Fibroblast of peridontal ligament (primary cell): ENCODE measurements around the gene DDRGK1.
"Not testable (repeated sequence)": the region's sequence is repeated elsewhere in the genome, so short reads cannot be mapped to it uniquely, and the experiment has no call there.

Experiments used
- DNase-seq: peaks from one replicate; pipeline ENCODE4 v3.0.0-alpha.2; 2010; ENCODE audit errors: extremely low read depth

The DDRGK1 gene

GRCh38 chr20:3215359-3215917 lies 11.0 kb upstream of the DDRGK1 start:
- DNase-seq, result not testable (repeated sequence)

DNA sequence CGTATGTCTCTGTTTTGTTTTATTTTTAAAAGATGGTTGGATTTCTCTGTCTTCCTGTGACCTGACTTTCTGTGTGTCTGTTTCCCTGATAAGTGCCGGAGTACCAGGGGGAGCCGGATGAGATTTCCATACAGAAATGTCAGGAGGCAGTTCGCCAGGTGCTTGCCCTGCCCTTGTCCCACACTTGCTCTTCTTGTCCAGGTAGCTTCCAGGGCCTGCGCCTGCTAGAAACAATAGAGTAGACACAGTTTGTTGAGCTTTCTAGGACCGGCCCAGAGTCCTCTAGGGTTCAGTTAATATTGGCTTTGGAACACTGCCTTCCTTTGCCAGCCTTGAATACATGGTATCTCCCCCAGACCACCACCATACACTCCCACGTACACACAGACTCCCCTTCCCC lies 8.7 kb upstream of the DDRGK1 start:
- DNase-seq, result no peak

GRCh38 chr20:3210346-3210745 lies 5.9 kb upstream of the DDRGK1 start:
- no peak for DNase-seq

GRCh38 chr20:3209946-3210317 lies 5.5 kb upstream of the DDRGK1 start:
- peak; percentile 25 for DNase-seq

DNA sequence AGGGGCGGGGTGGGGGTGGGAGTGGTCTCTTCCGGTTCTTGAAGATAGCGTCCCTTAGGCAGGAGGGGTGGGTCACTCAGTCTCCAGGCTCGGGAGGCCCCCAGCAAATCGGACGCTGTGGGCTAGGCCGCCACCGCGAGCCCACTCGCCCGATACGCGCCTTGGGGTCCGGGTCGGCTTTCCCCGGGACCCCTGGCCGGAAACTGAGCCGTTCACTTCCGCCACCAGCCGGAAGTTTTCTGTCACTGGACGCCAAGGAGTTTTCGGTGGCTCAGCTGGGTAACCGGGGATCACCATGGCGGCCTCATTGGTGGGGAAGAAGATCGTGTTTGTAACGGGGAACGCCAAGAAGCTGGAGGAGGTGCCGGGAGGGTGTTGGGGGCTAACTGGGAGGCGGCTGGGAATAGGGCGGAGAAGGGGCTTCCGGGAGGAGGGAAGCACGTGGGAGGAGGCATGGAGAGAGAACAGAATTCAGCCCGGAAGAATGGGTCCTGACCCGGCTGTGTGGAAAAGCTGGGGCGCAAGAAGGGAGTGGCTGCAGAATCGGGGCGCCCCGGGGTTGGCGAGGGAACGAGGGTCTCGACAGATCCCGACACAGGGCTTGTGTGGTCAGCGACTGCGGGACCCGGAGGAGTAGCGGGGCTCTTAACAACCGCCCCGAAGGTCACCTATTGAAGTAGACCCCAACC lies 4.9 kb upstream of the DDRGK1 start, which contains the start of gene ITPA:
Gene ITPA (plus strand): TSS at position 242 of the 689 bp plus-strand sequence. CDS start 54 bp downstream, at position 296.
- DNase-seq, result peak; percentile 34

- DNase-seq, result peak; percentile 27
These were observed 4.3 kb upstream of the DDRGK1 start for GRCh38 chr20:3208786-3209256.

DNA sequence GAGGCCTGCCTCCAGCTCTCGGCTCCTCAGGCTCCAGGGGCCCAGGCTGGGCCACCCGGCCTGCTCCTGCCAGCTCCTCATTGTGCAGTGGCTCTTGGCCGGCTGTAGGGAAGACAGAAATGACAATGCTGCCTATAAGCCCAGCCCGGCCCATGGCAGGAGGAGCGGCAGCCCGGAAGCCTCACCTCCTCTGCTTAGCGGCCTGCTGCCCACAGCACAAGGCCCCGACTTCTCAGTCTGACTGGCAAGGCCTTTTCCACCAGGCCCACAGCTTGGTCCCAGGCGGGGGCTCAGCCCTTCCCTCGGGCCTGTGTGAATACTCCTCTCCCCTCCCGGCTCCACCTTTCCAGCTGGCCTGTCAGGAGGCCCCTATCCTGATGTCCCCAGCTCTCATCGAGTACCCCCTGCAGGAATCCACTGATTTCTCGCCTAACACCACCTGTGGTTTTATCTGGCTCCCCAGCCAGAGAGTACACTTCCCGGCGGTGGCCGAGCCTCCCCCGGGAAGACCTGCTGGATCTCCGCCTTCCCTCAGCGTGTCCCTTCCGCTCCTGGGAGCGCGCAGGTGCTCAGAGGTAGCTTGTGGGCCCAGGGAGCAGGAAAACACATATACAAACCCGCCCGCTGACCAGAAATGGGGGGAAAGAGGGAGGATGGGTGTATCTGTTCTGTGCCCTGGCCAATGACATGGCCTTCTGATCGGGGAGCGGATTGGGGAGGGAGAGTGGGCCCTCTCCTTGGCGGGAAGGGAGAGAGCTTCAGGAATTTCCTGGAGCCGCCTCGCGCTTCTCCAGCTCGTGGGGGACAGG lies 963 bp downstream of the DDRGK1 start:
- DNase-seq, result peak; percentile 24

- DNase-seq, result no peak
These were observed 1.5 kb downstream of the DDRGK1 start for GRCh38 chr20:3202965-3203314.

DNA sequence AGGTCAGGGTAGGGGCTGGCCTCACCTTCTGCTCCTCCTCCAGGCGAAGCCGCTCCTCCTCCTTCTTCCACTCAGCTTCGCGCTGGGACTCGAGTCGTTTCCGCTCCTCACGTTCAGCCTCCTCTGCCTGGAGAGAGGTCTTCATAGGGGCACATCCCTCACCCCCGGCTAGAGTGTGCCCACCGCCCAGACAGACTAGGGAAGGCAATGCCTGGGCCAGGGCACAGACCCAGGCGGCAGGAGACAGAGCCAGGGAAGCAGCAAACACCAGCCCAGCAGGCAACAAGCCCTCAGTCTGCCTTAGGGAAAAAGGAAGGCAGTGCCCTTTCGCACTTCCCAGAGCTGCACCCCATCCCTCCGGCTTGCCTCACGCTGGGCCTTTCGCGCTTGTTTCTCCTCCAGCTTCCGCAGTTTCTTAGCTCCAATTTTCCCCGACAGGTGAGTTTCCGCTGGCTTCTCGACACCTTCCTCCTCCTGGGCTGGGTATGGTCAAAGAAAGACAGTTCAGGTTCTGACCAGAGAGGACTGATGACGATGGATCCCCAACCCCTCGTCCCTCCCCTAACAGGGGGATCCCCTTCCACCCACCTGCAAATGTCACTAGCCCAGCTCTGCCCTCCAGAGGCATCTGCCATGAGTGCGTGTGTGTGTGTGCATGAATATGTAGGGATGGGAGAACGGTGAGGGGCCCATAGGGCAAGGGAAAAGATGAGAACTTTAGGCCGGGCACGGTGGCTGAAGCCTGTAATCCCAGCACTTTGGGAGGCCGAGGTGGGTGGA lies 4.3 kb downstream of the DDRGK1 start:
- DNase-seq, result no peak

DNA sequence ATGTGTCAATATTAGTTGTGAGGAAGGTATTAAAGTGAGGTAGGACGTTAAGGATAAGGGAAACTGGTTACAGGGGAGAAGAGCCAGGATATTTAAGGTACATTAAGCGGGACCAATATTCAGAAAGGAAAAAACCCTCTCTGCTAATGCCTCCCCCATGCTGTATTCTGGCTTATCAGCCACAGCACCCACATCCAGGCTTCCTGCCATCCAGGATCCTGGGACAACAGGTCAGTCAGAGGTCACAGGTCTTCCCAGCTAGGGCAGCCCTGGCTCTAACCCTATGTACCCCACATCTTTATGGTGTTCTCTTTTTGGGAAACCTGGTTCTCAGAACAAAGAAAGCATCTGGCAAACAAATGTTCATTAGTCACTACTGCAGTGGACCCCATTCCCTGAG lies 5.3 kb downstream of the DDRGK1 start:
- no peak for DNase-seq

- no peak for DNase-seq
These were observed 8.8 kb downstream of the DDRGK1 start for GRCh38 chr20:3195590-3196237.

DNA sequence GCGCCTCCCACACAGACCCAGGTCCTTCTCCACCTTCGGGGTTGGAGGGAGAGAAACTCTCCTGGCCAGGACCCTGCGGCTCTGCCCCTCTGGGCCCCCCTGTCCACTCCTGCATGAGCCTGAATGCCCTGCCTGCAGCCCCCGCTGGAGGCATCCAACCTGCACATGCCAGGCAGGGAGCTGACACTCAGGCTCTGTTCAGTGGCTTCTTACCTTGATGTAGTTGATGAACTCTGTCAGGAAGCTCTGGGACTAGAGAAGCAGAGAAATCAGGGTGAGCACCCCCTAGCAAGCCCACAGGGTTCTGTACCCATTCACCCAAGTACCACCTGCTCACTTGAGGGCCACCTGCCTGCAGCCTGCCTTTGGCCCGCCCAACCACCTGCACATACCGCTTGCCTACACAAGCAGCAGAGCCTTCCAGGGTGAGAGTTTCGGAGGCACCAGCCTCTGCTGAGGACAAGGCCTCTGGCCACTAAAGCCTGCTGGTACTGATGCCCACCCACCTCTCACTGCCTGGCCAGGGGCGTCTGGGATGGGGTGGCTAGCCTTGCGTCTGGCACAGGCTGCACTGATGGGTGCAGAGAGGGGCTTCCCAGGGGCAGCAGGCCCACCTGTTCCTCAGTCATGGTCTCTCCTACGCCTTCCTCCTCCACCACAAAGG lies 9.7 kb downstream of the DDRGK1 start:
- no peak for DNase-seq

DNA sequence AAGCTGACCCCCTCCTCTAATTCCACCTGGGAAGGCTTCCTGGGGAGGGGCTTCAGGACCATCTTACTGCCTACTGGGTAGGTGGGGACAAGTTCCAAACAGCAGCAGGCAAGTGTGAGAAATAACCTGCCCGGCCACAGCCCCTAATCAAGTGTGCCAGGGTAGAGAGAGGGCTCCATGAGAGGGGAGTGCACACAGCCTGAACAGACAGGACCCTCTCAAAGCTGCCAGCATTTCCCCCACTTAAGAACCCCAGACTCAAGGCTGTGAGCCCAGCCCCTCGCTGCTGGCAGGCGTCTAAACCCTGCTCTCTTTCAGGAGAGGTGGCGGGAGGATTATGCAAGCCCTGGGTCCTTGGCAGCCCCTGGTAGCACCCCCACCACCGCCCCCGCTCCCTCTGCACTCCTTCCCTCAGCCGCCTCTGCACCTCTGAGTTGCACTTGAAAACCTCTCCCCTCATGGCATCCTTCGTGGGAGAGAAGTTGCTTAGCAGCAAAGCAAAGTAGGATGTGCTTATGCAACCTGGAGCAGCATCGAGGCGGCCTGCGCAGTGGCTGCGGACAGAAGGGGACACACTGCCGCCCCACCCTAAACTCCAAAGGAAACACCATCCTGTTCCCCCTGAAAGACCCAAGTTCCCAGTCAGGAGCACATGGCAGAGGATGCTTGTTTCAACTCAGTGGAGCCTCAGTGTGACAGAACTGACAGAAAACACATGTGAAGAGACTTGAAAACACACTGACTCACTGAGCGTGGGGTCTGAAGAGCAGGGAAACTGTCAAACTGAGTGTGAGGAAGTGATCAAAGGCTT lies 10.5 kb downstream of the DDRGK1 start:
- no peak for DNase-seq

DNA sequence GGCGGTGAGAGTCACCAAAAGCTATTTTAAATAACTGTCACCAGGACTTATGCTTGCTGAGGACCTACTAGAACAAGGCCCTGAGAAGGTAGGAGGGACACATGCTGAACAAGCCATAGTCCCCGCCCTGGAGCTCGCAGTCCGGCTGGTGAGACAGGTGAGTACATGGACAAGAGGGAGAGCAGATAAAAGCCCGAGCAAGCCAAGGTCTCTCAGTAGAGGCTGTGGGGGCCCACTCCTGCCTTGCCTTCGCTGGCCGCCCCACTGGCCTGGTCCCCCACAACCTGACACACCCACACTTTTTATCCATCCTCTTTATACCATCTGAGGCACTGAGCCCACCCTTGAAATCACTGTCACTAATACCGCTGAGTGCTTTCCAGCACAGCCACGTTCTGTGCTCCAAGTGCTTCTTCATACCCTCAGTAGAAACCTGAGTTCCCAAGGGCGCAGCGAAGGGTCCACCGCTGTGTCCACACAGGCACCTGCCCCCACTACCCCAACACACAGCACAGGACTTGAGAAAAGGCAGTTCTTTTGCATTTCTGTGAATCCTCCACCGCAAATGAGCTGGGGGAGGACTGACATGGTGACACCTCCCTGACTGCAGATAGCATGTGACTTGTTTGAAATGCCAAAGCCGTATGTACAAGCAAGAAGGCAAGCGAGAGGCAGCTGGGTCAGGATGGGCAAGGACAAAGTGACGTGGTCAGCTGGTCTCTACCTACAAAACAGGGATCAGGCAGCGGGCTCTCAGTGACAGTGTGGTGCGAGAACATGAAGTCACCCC lies 12.1 kb downstream of the DDRGK1 start:
- no peak for DNase-seq

DNA sequence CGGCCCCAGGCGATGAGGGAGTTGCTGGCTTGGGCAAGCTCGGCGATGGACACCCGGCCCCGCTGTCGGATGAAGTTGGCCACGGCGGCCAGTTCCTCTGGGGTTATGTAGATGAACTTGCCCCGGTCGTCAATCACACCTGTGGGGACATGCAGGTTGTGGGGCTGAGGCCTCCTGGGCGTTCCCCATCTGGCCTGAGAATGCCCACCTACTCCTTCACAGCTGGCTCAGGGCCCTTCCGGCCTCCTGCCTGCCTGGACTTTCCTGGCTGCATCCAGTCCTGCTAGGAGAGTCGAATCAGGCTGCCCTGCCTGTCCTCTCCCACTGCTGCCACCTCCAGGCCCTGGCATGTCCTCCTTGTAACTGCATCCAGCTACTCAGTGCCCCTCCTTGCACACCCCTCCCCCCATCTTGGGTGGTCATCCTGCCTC lies 13.8 kb downstream of the DDRGK1 start:
- DNase-seq, result no peak

DNA sequence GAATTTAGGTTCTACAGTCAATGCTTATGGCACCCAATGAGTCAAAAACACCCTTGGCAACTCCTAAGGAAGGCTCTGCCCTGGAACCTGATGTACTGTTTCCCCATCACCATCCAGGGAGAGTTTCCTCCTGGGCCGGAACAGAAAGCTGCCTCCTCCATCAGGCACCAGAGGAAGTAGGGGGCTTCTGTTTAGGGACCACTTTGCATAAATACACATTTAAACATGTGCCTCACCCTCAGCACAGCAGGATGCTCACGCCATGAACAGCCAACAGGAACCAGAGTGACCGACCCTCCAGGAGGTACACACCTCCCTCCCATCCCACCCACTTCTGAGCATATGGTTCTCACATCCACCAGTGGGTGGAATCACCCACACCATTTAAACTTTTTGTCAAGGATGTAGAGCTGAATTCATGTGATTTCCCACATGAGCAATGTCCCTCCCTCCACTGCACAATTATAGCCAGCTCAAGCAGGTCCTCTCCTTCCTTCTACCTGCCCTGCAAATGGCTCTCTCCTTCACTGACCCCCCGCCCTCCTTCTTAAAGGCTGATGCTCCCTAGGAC lies 14.8 kb downstream of the DDRGK1 start:
- no peak for DNase-seq

- no peak for DNase-seq
These were observed 15.6 kb downstream of the DDRGK1 start for GRCh38 chr20:3188823-3189413.

DNA sequence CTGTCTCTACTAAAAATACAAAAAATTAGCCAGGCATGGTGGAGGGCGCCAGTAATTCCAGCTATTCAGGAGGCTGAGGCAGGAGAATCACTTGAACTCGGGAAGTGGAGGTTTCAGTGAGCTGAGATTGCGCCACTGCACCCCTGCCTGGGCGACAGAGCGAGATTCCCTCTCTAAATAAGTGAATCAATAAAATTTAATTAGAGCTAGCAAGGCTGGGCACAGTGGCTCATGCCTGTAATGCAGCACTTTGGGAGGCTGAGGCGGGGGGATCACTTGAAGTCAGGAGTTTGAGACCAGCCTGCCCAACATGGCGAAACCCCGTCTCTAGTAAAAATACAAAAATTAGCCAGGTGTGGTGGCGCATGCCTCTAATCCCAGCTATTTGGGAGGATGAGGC lies 16.6 kb downstream of the DDRGK1 start:
- not testable (repeated sequence) for DNase-seq
